GM21447 (cell line): Measurements from ENCODE around the gene CCDC87.
"Not testable (repeated sequence)": the region's sequence is repeated elsewhere in the genome, so short reads cannot be mapped to it uniquely, and the experiment has no call there.

Source experiments
- ATAC-seq: cut with Tn5 transposase; IDR thresholded peaks from one replicate; pipeline ENCODE4 v1.9.1; 2021; ENCODE audit not compliant: unreplicated experiment

Gene CCDC87

GRCh38 chr11:66557733-66558326, 35.0 kb downstream of the CCDC87 start:
- no peak for ATAC-seq

GRCh38 chr11:66556086-66556485, 36.8 kb downstream of the CCDC87 start:
- ATAC-seq, result no peak

GRCh38 chr11:66555416-66555815, 37.4 kb downstream of the CCDC87 start:
- ATAC-seq, result no peak

GRCh38 chr11:66554602-66555001, 38.3 kb downstream of the CCDC87 start:
- no peak for ATAC-seq

DNA sequence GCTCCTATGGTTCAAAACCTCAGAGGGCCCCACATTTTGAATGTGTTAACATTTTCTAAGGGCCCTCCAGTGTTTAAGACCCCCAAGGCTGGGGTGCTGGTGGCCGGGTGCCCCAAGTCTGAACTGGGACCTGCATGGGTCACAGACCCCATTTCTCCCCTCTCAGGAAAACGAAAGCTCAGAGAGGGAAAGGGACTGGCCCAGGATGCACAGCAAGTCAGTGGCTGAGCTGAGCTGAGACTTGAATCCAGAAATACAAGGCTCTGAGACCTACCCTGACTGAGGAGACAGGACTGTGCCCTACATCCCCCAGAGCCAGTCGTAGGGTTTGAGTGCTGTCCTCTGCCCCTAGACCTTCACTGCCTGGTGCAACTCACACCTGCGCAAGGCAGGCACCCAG, 42.0 kb downstream of the CCDC87 start:
- no peak for ATAC-seq

DNA sequence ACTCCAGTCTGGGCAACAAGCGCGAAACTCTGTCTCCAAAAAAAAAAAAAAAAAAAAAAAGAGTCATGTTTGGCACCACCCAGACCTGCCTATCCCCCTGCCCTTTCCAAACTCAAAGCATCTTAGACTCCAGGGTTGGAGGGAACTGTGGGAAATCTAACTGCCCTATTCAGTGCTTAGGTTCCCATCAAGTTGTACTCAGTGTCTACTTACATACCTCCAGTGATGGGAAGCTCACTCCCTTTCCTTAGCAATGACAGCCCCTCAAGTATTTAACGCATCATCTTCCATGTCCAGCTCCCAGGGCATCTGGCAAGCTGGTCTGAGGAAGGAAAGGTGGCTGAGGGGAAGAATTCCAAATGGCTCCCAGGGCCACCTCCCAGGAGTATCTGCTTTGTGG, 43.2 kb downstream of the CCDC87 start:
- ATAC-seq, result no peak

- no peak for ATAC-seq
These were observed 43.9 kb downstream of the CCDC87 start for GRCh38 chr11:66548774-66549630.

GRCh38 chr11:66548041-66548440, 44.8 kb downstream of the CCDC87 start:
- ATAC-seq, result no peak

DNA sequence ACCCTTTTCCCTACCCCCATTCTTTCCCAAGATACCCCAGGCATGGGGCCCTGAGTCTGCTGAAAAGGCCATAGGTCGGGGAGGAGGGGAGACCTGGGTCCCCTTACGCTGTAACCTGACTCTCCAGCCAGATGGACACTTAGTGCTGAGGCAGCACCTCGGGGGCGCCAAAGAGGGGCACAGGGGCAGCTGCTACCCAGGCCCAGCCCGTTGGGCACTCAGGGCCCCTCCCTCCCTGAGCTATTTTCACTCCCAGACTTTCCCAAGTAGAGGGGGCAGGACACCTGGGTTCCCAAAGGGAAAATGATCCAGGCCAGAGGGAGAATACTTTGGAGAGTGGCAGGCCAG, 45.2 kb downstream of the CCDC87 start:
- ATAC-seq, result no peak

- no peak for ATAC-seq
These were observed 45.7 kb downstream of the CCDC87 start for GRCh38 chr11:66546966-66547661.

DNA sequence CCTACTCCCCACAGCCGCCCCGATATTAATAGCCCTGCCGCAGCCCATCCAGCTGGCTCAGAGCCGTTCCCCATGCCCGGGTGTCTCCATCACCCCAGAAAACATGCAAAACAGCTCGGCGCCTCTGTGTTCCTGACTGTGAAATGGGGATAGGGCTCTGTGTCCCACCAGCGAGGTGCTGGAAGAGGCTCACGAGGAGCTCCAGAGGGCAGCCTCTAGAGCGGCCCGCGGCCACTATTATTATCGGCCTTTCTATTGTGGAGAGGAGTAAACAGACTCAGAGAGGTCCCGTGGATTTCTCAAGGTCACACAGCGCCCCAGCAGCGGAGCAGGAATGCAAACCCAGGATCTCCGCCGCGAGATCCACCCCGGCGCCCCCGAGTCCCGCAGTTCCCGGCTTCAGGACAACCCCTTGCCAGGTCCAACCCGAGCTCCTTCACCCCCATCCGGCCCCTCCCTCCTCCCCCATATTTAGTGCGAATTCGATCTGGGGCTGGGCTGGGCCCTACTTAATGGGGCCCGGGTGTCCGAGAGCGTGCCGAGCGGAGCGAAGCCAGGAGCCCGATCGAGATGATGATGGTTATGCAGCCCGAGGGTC, 46.4 kb downstream of the CCDC87 start, which contains the start of gene ACTN3:
Gene ACTN3, plus strand, starts transcription at position 536 of the 598 bp plus-strand sequence. Its CDS starts 35 bp downstream, at position 571.
- ATAC-seq, result no peak

GRCh38 chr11:66545701-66546367, 47.0 kb downstream of the CCDC87 start, which contains the start of gene ZDHHC24:
Gene ZDHHC24 (minus strand): TSS chr11:66546048. CDS start chr11:66546003, 45 bp downstream.
- peak; percentile 88 for ATAC-seq

DNA sequence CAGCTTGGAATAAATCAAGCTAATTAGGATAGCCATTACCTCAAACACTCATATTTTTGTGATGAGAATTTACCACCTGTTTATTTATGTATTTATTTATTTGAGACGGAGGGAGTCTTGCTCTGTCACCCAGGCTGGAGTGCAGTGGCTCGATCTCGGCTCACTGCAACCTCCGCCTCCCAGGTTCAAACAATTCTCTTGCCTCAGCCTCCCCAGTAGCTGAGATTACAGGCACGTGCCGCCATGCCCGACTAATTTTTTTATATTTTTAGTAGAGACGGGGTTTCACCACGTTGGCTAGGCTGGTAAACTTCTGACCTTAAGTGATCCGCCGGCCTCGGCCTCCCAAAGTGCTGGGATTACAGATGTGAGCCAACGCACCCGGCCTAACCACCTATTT, 47.9 kb downstream of the CCDC87 start:
- ATAC-seq, result not testable (repeated sequence)

- ATAC-seq, result no peak
These were observed 49.4 kb downstream of the CCDC87 start for GRCh38 chr11:66543263-66544107.

DNA sequence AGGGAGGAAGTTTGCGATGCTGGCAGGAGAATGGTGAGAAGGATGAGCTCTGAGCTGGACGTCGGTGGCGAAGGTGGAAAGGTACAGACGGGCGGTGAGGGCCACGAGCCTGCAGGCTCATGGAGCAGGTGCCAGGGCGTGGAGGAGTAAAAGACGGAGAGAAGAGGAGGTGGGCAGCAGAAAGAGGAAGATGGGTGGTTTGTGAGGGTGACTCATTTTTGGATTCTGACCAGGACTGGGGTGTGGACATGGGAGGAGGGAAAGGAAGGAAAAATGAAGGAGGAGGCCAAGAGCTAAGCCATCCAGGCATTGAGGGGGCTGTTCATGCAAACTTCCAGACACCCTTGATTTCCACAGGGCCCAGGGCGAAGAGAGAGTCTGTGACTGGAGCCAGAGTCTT, 50.5 kb downstream of the CCDC87 start:
- ATAC-seq, result no peak

- ATAC-seq, result no peak
These were observed 51.0 kb downstream of the CCDC87 start for GRCh38 chr11:66541892-66542291.

GRCh38 chr11:66540598-66540997, 52.3 kb downstream of the CCDC87 start:
- not testable (repeated sequence) for ATAC-seq
